ENCODE results near the gene CARNS1. TPM values are rescaled to one million over a fixed set of nuclear protein-coding genes. Genes with fewer than 3 reads are reported as not detected.

The CARNS1 gene
- total and polyA plus RNA-seq, 9 donors = 0.12 to 13.2 (median 0.62) TPM

- Histone ChIP-seq H3K4me3 (no peak overlapping the region), H3K36me3 (no peaks in the 10 kb centered on the region), H3K27ac (no peak overlapping the region), H3K9me3 (no peaks in the 10 kb centered on the region), H3K27me3 (peaks cover 2% of the 10 kb centered on the region), H3K4me1 (ENCODE audit: insufficient read depth) (no peaks in the 10 kb centered on the region)
- TF ChIP-seq EP300 (IDR thresholded peaks at IDR 0.05) (no peak), CTCF (IDR thresholded peaks at IDR 0.05) (no peak), POLR2A (IDR thresholded peaks at IDR 0.05) (no peak)
- WGBS, 3 donors = 34 to 41% (median 40%) methylated on average over 9 of the region's 9 CpGs
- no peak for DNase-seq
- intact Hi-C loops (cut with DNase I) = no loop called here
Observed at GRCh38 chr11:67412495-67413179, 2.8 kb upstream of the CARNS1 start.

- TF ChIP-seq POLR2A (IDR thresholded peaks at IDR 0.05) (no peak), CTCF (IDR thresholded peaks at IDR 0.05) (no peak), EP300 (IDR thresholded peaks at IDR 0.05) (no peak)
- Histone ChIP-seq H3K4me1 (ENCODE audit: insufficient read depth) (no peaks in the 10 kb centered on the region), H3K27me3 (peaks cover 2% of the 10 kb centered on the region), H3K36me3 (no peaks in the 10 kb centered on the region), H3K4me3 (no peak overlapping the region), H3K9me3 (no peaks in the 10 kb centered on the region), H3K27ac (no peak overlapping the region)
- DNase-seq = no peak
- 41 to 54% (median 43%) methylated on average over 2 of the region's 2 CpGs for WGBS, 3 donors
- intact Hi-C loops (cut with DNase I) = no loop called here
Observed at GRCh38 chr11:67413266-67413849, 2.1 kb upstream of the CARNS1 start.

GRCh38 chr11:67416416-67417335 lies 1.2 kb downstream of the CARNS1 start:
- no peaks in the 10 kb centered on the region for H3K36me3 ChIP-seq
- peaks cover 2% of the 10 kb centered on the region for H3K27me3 ChIP-seq
- TF ChIP-seq CTCF (IDR thresholded peaks at IDR 0.05) = no peak
- TF ChIP-seq POLR2A (IDR thresholded peaks at IDR 0.05) = no peak
- no peak for TF ChIP-seq EP300 (IDR thresholded peaks at IDR 0.05)
- no peak overlapping the region for H3K27ac ChIP-seq
- WGBS, 3 donors = 60 to 63% (median 61%) methylated on average over 21 of the region's 21 CpGs
- intact Hi-C loops (cut with DNase I) = no loop called here
- H3K9me3 ChIP-seq = no peaks in the 10 kb centered on the region
- no peak for DNase-seq
- no peak overlapping the region for H3K4me3 ChIP-seq
- peaks cover 6% of the 10 kb centered on the region for H3K4me1 ChIP-seq (ENCODE audit: insufficient read depth)

GRCh38 chr11:67417425-67417824 lies 1.9 kb downstream of the CARNS1 start:
- intact Hi-C loops (cut with DNase I) = no loop called here
- H3K4me1 ChIP-seq (ENCODE audit: insufficient read depth) = peaks cover 6% of the 10 kb centered on the region
- H3K27ac ChIP-seq = no peak overlapping the region
- no peaks in the 10 kb centered on the region for H3K9me3 ChIP-seq
- no peaks in the 10 kb centered on the region for H3K36me3 ChIP-seq
- no peak for DNase-seq
- no peak for TF ChIP-seq POLR2A (IDR thresholded peaks at IDR 0.05)
- no peak for TF ChIP-seq CTCF (IDR thresholded peaks at IDR 0.05)
- TF ChIP-seq EP300 (IDR thresholded peaks at IDR 0.05) = no peak
- peaks cover 2% of the 10 kb centered on the region for H3K27me3 ChIP-seq
- no peak overlapping the region for H3K4me3 ChIP-seq
- WGBS, 3 donors = 70 to 88% (median 70%) methylated on average over 4 to 12 of the region's 12 CpGs
